Kidney epithelial cell (primary cell): Measurements from ENCODE around the gene PRKCQ. TPM values are rescaled to one million over a fixed set of nuclear protein-coding genes. Genes with fewer than 3 reads are reported as not detected.

Experiments
- DNase-seq: peaks from one replicate; pipeline ENCODE4 v3.0.0-alpha.2; 2010; ENCODE audit warnings: low read depth
- H3K27me3 ChIP-seq: 2 replicates; pipeline ENCODE4 v1.6.0; 2011; ENCODE audit warnings: low read length; ENCODE audit not compliant: control insufficient read depth, insufficient read depth
- H3K36me3 ChIP-seq: 2 replicates; pipeline ENCODE4 v1.5.1; 2011; ENCODE audit warnings: low read length; ENCODE audit not compliant: control insufficient read depth, insufficient read depth
- H3K4me3 ChIP-seq: 2 replicates; pipeline ENCODE4 v1.5.1; 2011; ENCODE audit warnings: low read depth, mild to moderate bottlenecking, control low read depth, low read length
- CTCF ChIP-seq: IDR thresholded peaks from 2 replicates; pipeline ENCODE4 v1.5.1; 2011; ENCODE audit warnings: mild to moderate bottlenecking, moderate library complexity, low read length, control low read depth, inconsistent platforms; ENCODE audit not compliant: insufficient read depth, poor library complexity, severe bottlenecking
- total RNA-seq: library from RNA; depleted of rRNA; stranded (reverse); fragments of >200 nt; gene quantifications from 2 replicates; pipeline ENCODE4 v1.2.3, GENCODE V29; 2015

Gene PRKCQ
- total RNA-seq, 1 donor from 2014 or later = 8.1 TPM

GRCh38 chr10:6564367-6564766 is 15.7 kb downstream of the PRKCQ start:
- TF ChIP-seq CTCF = no peak

GRCh38 chr10:6563731-6564130 is 16.3 kb downstream of the PRKCQ start:
- no peak for DNase-seq
- TF ChIP-seq CTCF = no peak
- Histone ChIP-seq H3K27me3 (no peaks in the 10 kb centered on the region), H3K36me3 (no peaks in the 10 kb centered on the region), H3K4me3 (no peak overlapping the region)

More at GRCh38 chr10:6564367-6564766, 15.7 kb downstream of the PRKCQ start:
- Histone ChIP-seq H3K27me3 (no peaks in the 10 kb centered on the region), H3K36me3 (no peaks in the 10 kb centered on the region), H3K4me3 (no peak overlapping the region)
- no peak for DNase-seq

- no peaks in the 10 kb centered on the region for H3K27me3 ChIP-seq
- H3K4me3 ChIP-seq = no peak overlapping the region
- no peak for DNase-seq
- H3K36me3 ChIP-seq = no peaks in the 10 kb centered on the region
- no peak for TF ChIP-seq CTCF
Measured at GRCh38 chr10:6563075-6563474, 17.0 kb downstream of the PRKCQ start.

- no peak for TF ChIP-seq CTCF
- no peaks in the 10 kb centered on the region for H3K36me3 ChIP-seq
- H3K27me3 ChIP-seq = no peaks in the 10 kb centered on the region
- DNase-seq = no peak
- no peak overlapping the region for H3K4me3 ChIP-seq
Measured at GRCh38 chr10:6562221-6562620, 17.9 kb downstream of the PRKCQ start.

GRCh38 chr10:6561552-6561951 is 18.5 kb downstream of the PRKCQ start:
- no peak for DNase-seq
- Histone ChIP-seq H3K4me3 (no peak overlapping the region), H3K36me3 (no peaks in the 10 kb centered on the region), H3K27me3 (no peaks in the 10 kb centered on the region)
- TF ChIP-seq CTCF = no peak

- Histone ChIP-seq H3K36me3 (no peaks in the 10 kb centered on the region), H3K4me3 (no peak overlapping the region), H3K27me3 (no peaks in the 10 kb centered on the region)
- TF ChIP-seq CTCF = no peak
- DNase-seq = no peak
Measured at GRCh38 chr10:6558759-6559461, 21.2 kb downstream of the PRKCQ start.
